LHCN-M2 (cell line): Measurements from ENCODE around the gene TRIO. TPM values are rescaled to one million over a fixed set of nuclear protein-coding genes. Genes with fewer than 3 reads are reported as not detected.

Experiments
- DNase-seq: peaks from one replicate; pipeline ENCODE4 v3.0.0-alpha.2; 2012; ENCODE audit warnings: low read depth
- total RNA-seq: library from RNA; depleted of rRNA; stranded (reverse); fragments of >200 nt; gene quantifications from 2 replicates; pipeline ENCODE4 v1.2.3, GENCODE V29; 2014

Gene TRIO
- total RNA-seq, 1 experiment from 2014 or later, result 168 TPM

GRCh38 chr5:14264605-14265316 is 121.6 kb downstream of the TRIO start:
- peak; percentile 86 for DNase-seq

GRCh38 chr5:14265570-14265969 is 122.4 kb downstream of the TRIO start:
- DNase-seq, result peak; percentile 94

- peak; percentile 27 for DNase-seq
Observed at GRCh38 chr5:14266171-14266570, 123.0 kb downstream of the TRIO start.

GRCh38 chr5:14266686-14267085 is 123.5 kb downstream of the TRIO start:
- DNase-seq, result no peak

GRCh38 chr5:14267166-14267838 is 124.2 kb downstream of the TRIO start:
- DNase-seq, result no peak

- DNase-seq, result peak; percentile 89
Observed at GRCh38 chr5:14267991-14268708, 125.0 kb downstream of the TRIO start.

- peak; percentile 34 for DNase-seq
Observed at GRCh38 chr5:14268738-14269137, 125.6 kb downstream of the TRIO start.

GRCh38 chr5:14269395-14269794 is 126.3 kb downstream of the TRIO start:
- DNase-seq, result no peak

GRCh38 chr5:14270209-14270702 is 127.1 kb downstream of the TRIO start:
- peak; percentile 85 for DNase-seq

GRCh38 chr5:14272548-14273205 is 129.5 kb downstream of the TRIO start:
- no peak for DNase-seq

GRCh38 chr5:14273207-14273767 is 130.1 kb downstream of the TRIO start:
- DNase-seq, result no peak

- DNase-seq, result no peak
Observed at GRCh38 chr5:14276380-14276779, 133.2 kb downstream of the TRIO start.

- DNase-seq, result no peak
Observed at GRCh38 chr5:14277385-14278320, 134.5 kb downstream of the TRIO start.

- no peak for DNase-seq
Observed at GRCh38 chr5:14280294-14280854, 137.2 kb downstream of the TRIO start.

GRCh38 chr5:14281746-14282181 is 138.6 kb downstream of the TRIO start:
- DNase-seq, result no peak

- no peak for DNase-seq
Observed at GRCh38 chr5:14283139-14283538, 140.0 kb downstream of the TRIO start.

- no peak for DNase-seq
Observed at GRCh38 chr5:14284392-14285148, 141.4 kb downstream of the TRIO start.

- DNase-seq, result peak; percentile 42
Observed at GRCh38 chr5:14286007-14286406, 142.9 kb downstream of the TRIO start.
